GM19035 (cell line): ENCODE results near the gene ABHD17C.

Experiments used
- ATAC-seq: cut with Tn5 transposase; IDR thresholded peaks from one replicate; pipeline ENCODE4 v1.9.1; 2021; ENCODE audit not compliant: unreplicated experiment

ABHD17C gene

DNA sequence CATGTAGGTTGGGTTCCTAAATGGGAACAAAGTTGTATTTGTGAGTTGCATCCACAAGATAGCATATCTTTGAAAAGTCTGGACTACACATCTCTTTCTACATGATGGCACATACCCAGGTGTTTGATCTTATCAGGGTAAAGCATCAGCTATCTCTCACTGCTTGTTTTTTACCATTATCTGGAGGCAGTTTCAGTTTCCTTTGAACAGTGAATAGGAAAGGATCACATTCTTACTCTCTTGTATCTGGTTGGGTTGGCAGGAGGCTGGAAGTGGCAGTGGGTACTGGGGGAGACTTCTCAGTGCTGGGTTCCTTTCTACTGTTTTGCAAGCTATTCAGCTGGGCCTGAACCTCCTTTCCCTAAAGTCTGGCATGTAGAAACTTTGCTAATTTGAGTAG lies 88.2 kb downstream of the ABHD17C start:
- no peak for ATAC-seq

DNA sequence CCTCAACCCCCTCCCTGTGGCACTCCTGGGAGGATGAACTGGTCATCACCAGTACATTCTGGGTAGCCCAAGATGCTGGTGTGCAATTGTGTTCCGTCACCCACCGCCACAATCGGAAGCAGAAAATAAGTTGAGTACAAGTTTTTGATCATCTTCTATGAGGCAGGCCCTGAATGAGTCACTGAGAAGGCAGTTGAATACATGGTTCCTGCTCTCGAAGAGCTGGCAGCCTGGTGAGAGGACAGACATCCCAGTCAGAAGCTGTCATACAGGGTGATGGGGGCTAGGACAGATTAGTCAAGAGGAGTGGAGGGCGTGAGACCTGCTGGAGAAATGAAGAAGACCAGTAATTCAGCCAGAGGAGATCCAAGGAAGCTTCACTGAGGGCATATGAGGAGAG lies 90.2 kb downstream of the ABHD17C start:
- no peak for ATAC-seq

DNA sequence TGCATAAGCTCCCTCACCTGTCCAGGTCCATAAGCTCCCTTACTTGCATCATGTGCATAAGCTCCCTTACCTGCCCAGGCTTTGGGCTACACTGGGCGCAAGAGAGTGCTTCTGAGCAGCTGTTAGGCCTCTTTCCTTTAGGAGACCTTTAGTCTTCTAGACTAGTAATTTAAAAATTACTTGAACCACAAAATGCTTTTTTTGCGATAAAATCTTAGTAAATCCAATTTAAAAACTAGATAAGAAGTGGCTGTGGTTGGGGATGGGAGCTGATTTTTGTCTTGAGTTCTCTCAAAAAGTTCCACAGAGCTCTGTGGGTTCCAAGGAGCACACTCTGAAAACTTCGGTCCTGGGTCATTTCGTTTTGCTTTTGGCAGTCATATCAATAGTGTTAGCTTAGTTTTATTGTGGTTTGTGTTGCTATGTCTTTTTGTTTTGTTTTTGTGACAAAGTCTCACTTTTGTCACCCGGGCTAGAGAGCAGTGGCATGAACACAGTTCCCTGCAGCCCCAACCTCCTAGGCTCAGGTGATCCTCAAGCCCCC lies 90.8 kb downstream of the ABHD17C start:
- ATAC-seq = no peak

DNA sequence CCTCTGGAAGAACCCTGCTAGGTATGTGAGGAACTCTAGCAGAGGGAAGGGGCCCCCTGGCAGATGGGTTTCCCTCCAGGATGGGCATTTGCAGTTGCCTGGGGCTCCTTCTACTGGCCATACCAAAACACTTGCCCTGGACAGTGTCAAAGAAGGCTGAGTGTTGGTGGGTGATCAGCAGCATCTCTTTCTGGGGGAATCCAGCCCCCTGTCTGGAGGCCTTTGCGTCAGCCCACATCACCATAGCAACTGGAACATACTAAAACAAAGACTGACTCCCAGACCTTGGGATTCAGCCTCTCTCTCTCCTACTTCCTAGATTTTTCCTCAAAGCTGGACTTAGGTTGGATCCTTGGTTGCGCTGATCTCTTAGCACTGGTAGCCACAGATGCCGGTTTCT lies 92.2 kb downstream of the ABHD17C start:
- no peak for ATAC-seq

GRCh38 chr15:80788536-80788935 lies 93.4 kb downstream of the ABHD17C start:
- ATAC-seq = no peak

DNA sequence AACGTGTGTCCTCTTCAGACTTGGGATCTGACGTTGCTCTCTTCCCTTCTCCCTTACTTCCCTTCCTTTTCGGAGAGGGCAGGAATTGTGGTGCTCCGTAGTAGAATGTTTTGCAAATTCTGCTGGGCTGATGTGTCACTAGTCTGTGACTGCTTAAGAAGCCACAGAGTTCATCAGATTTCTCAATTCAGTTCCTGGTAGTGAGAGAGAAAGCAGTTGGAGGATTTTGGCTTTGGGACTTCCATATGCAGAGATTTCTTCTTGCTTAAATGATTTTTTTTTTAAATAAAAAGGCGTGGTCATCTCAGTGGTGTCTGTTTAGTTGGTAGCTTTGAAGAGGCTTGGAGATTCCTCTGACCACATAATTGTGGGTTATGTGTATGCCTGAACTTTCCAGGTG lies 94.2 kb downstream of the ABHD17C start:
- no peak for ATAC-seq

GRCh38 chr15:80789796-80790195 lies 94.7 kb downstream of the ABHD17C start:
- no peak for ATAC-seq

DNA sequence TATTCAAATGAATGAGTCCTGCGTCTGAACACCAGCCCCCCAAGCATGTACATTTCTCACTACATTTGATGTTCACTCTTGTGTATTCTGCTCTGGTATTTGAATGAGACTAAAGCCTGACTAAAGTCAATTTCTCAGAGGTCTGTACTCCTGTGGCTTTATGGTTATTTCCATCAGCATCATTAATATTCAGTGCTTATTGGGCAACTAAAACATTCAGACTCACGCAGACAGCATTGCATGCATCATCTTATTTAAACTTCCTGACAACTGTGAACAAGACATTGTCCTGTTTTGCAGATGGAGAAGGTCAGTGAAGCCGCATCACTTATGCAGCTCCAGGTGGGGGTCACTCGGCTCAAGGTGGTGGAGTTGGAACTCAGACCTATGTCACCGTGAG lies 95.1 kb downstream of the ABHD17C start:
- no peak for ATAC-seq

GRCh38 chr15:80791004-80791403 lies 95.9 kb downstream of the ABHD17C start:
- no peak for ATAC-seq

- no peak for ATAC-seq
Measured at GRCh38 chr15:80796407-80796806, 101.3 kb downstream of the ABHD17C start.

GRCh38 chr15:80798911-80799310 lies 103.8 kb downstream of the ABHD17C start:
- ATAC-seq = no peak

DNA sequence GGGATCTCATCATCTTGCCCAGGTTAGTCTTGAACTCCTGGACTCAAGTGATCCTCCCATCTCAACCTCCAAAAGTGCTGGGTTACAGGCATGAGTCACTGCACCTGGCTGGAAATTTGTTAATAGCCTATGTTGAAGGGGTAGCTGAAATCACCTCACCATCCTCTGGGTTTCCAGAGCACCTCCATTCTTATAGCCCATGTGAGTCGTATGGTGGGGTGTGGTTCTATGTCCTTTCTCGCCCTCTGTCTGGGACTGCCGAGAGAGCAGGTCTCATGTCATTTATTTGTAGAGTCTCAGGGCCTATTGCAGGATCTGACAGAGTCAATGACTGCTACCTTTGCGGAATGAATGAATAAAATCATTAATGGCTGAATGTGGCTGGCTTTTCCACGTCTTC lies 105.0 kb downstream of the ABHD17C start:
- no peak for ATAC-seq

DNA sequence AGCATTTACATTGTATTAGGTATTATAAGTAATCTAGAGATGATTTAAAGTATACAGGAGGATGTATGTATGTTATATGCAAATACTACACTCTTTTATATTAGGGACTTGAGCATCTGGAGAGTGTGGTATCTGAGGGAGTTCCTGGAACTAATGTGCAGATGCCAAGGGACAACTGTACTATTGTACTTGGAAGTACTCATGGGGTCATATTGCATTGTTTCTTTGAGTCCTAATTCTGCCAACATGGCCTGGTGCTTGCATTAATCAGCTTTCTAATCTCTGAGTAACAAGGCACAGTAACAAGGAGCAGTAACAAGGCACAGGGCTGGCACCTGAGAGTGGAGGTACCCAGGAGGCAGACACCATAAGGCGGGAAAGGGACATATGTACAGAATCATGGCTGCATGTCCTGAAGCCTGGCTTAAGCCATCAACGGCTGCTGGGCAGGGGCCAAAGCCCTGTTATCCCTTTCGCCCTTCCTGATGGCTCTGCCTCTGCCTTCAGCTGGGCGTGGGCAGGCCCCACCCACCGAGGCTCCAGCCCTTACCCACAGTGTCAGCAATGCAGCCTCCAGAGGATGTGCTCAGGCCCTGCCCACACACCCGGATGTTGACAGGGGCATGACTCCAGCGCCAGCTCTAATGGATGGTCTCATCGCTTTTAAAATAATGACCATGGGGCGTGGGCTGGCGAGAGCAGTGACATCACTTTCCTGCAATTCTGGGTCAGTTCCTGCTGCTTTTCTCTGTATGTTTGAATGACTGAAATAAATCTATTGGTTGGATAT lies 107.0 kb downstream of the ABHD17C start:
- ATAC-seq = no peak

DNA sequence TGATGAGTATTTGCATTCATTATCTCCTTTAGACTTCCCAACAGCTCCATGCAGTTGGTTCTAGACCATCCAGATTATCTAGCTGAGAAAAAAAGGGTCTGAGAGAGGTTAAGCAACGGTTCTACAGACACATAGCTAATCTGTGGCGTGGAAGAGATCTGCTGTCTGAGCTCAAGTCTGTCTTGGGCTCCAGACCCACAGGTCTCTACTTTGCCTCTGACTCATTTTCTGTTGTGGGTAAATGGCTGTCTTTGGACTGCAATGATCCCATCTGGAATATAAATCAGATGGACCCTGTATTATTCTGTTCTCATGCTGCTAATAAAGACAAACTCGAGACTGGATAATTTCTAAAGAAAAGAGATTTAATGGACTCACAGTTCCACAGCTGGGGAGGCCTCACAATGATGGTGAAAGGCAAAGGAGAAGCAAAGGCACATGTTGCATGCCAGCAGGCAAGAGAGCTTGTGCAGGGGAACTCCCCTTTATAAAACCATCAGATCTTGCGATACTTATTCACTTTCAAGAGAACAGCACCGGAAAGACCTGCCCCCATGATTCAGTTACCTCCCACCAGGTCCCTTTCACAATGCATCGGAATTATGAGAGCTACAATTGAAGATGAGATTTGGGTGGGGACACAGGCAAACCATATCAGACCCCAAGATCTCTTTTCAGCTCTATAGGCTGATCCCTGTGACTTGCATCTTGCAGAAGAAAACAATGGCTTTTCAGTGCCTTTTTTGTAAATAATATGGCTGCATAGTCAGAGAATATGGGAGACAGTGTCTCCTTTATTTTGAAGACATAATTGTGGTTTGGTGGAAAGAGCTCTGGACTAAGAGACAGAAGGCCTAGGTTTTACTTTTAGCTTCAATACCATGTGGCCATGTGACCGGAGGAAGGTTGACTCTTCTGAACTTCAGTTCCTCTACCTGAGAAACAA lies 108.7 kb downstream of the ABHD17C start:
- ATAC-seq = no peak

GRCh38 chr15:80804970-80805495 lies 109.9 kb downstream of the ABHD17C start:
- ATAC-seq = no peak
